ENCODE data around the gene LIF. TPM values are rescaled to one million over a fixed set of nuclear protein-coding genes. Genes with fewer than 3 reads are reported as not detected.

Gene LIF
- total RNA-seq, 1 donor from 2014 or later, result 0.16 TPM

DNA sequence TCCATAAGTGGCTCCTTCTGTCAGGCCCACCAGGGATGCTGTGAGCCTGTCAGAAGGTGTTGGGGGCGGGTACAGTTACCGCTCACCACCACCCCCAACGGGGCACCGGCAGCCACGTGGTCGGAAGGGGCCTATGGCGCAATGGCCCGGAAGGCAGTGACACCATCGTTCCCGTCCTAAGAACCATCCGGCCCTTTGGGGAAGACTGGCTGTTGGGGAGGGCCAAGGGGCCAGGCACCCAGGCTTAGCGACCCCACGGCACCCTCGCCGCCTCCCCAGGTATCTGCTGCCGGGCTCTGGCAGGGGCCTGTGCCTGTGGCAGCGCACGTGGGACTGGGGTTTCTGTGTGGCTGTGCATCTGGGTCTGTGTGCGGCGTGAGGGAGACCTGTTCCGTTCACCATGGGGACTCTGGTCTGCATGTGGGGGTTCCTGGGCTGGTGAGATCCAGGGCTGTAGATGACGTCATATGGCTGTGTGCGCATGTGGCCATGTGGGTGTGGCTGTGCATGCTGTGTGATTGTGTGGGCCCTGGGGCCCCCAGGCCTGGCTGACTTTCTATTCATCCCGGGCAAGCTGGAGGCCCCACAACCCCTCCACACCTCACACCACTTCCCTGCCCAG lies 19.4 kb upstream of the LIF start:
- DNase-seq, result peak; percentile 65
- H3K36me3 ChIP-seq, result no peaks in the 10 kb centered on the region
- TF ChIP-seq, protein P1, sequence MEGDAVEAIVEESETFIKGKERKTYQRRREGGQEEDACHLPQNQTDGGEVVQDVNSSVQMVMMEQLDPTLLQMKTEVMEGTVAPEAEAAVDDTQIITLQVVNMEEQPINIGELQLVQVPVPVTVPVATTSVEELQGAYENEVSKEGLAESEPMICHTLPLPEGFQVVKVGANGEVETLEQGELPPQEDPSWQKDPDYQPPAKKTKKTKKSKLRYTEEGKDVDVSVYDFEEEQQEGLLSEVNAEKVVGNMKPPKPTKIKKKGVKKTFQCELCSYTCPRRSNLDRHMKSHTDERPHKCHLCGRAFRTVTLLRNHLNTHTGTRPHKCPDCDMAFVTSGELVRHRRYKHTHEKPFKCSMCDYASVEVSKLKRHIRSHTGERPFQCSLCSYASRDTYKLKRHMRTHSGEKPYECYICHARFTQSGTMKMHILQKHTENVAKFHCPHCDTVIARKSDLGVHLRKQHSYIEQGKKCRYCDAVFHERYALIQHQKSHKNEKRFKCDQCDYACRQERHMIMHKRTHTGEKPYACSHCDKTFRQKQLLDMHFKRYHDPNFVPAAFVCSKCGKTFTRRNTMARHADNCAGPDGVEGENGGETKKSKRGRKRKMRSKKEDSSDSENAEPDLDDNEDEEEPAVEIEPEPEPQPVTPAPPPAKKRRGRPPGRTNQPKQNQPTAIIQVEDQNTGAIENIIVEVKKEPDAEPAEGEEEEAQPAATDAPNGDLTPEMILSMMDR (IDR thresholded peaks at IDR 0.05; ENCODE audit: borderline replicate concordance), result no peak
- peak overlapping the region; percentile 57 for H3K27ac ChIP-seq (replicated peaks)
- peak overlapping the region; percentile 44 for H3K4me3 ChIP-seq
- H3K9me3 ChIP-seq (replicated peaks), result no peaks in the 10 kb centered on the region
- peaks cover 50% of the 10 kb centered on the region for H3K27me3 ChIP-seq (ENCODE audit: low read depth)
- intact Hi-C loops (cut with micrococcal nuclease), result no loop called here
- peaks cover 6% of the 10 kb centered on the region for H3K4me1 ChIP-seq

DNA sequence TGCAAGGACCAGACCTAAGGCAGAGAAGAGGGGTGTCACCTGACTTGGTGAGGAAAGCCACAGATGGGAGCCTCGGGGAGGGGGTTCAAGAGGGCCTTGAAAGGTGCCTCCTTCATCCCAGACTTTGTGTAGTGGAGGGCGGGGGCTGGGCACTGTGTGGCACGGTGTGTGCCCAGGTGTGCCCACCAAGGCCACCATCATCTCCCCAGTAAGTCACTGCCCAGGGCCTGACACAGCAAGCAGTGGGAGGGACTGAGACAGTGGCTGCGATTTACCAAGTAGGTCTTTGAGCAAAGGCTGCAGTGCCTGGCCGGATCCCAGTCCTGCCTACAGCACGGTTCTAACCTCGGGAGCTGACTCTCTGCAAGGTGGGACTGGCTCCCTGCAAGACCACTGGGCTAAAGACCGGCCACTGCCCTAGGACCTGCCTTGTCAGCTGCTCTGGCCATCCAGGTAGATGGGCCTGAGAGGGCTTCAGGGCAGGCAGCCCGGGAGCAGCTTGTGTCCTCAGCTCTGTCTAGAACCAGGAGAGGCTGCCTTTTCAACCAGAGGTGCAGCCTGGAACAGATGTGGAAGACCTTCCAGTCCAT lies 18.7 kb upstream of the LIF start:
- Histone ChIP-seq H3K36me3 (no peaks in the 10 kb centered on the region), H3K27ac (replicated peaks) (no peak overlapping the region), H3K9me3 (replicated peaks) (no peaks in the 10 kb centered on the region), H3K4me3 (no peak overlapping the region), H3K4me1 (peaks cover 6% of the 10 kb centered on the region), H3K27me3 (ENCODE audit: low read depth) (peaks cover 54% of the 10 kb centered on the region)
- DNase-seq, result no peak
- intact Hi-C loops (cut with micrococcal nuclease), result no loop called here
- TF ChIP-seq, protein P1 (IDR thresholded peaks at IDR 0.05; ENCODE audit: borderline replicate concordance), result no peak

DNA sequence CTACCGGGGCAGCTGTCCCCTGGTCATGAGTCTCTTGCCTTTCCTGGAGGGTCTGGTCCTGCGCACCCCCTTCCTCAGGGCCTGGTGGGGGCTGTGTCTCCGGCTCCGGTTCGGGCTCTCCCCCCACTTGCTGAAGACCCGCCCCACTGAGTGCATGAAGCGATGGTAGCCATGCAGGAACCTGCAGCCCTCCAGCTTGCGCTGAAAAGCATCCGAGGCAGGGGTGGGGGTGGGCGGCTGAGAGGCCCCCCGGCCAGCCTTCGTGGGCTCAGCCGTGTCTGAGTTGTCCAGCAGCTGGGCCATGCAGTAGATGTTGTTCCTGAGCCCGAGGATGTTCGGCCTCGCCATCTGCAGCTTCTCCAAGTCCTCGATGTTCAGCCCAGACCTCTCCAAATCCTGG lies 17.3 kb upstream of the LIF start:
- TF ChIP-seq, protein P1 (IDR thresholded peaks at IDR 0.05; ENCODE audit: borderline replicate concordance), result no peak
- Histone ChIP-seq H3K4me3 (no peak overlapping the region), H3K27me3 (ENCODE audit: low read depth) (peaks cover 64% of the 10 kb centered on the region), H3K9me3 (replicated peaks) (no peaks in the 10 kb centered on the region), H3K4me1 (peaks cover 6% of the 10 kb centered on the region), H3K27ac (replicated peaks) (no peak overlapping the region), H3K36me3 (no peaks in the 10 kb centered on the region)
- DNase-seq, result no peak
- intact Hi-C loops (cut with micrococcal nuclease), result loop anchor here (5.0 kb wide), 1 partner anchor 118 kb away; no protein-coding TSS in a partner anchor

DNA sequence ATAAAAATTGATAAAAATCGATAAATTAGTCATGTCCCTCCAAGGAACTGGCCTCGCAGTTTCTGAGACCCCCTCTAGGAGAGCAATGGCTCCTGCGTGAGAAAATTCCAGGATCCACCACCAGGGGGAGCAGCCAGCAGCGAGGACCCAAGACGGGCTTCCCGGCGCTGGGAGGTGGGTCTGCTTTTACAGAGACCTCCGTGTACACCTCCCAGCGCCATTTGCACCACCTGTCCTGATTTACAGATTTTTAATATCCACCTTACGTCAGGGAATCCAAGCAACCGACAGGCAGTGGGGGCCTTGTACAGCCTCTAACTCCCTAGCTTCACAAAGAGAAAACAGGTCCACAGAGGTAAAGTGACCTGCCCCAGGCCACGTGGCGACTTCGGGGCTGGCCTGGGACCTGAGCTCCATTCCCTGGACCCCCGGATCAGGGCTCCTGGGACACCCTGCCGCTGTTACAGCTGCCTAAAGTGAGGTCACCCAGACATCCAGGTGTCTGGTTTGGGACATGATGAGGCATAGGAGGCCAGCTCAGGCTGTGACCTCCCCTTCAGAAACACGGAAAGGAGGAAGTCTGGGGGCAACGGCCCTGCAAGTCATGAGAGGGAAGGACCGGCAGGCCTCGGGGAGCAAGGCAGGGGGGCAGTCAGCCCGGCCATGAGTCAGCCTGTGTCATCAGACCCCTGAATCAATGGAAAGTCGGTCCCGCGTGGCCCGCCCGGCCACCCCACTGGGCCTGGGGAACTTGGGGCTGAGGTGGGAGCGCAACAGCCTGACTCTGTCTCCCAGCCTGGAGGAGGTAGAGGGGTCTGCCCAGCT lies 16.6 kb upstream of the LIF start:
- H3K4me1 ChIP-seq, result peaks cover 6% of the 10 kb centered on the region
- intact Hi-C loops (cut with micrococcal nuclease), result loop anchor here (5.0 kb wide), 1 partner anchor 119 kb away; no protein-coding TSS in a partner anchor
- DNase-seq, result peak; percentile 75

DNA sequence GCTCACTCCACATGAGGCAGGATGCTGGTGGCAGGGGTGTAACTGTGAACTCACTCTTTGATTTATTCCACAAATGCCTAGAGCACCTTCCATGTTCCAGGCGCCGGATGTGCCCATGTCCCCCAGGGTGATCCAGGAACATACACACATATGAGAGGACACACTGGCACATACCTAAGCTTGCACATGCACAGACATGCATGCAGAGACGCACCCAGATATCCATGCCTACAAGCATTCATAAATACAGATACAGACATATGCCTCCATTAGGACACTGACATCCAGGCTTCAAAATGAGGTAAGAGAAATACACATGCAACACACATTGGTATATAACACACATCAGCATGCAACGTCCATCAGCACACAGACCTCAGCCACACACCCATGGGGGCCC lies 15.6 kb upstream of the LIF start:
- H3K36me3 ChIP-seq, result no peaks in the 10 kb centered on the region
- peaks cover 6% of the 10 kb centered on the region for H3K4me1 ChIP-seq
- H3K27me3 ChIP-seq (ENCODE audit: low read depth), result peaks cover 73% of the 10 kb centered on the region
- intact Hi-C loops (cut with micrococcal nuclease), result loop anchor here (5.0 kb wide), 1 partner anchor 120 kb away; no protein-coding TSS in a partner anchor
- H3K4me3 ChIP-seq, result no peak overlapping the region
- DNase-seq, result no peak
- H3K9me3 ChIP-seq (replicated peaks), result no peaks in the 10 kb centered on the region
- TF ChIP-seq, protein P1 (IDR thresholded peaks at IDR 0.05; ENCODE audit: borderline replicate concordance), result no peak
- no peak overlapping the region for H3K27ac ChIP-seq (replicated peaks)

More for the DNA sequence above, 16.6 kb upstream of the LIF start:
- TF ChIP-seq, protein P1 (IDR thresholded peaks at IDR 0.05; ENCODE audit: borderline replicate concordance), result peak; percentile 99
- H3K4me3 ChIP-seq, result peak overlapping the region; percentile 32
- no peak overlapping the region for H3K27ac ChIP-seq (replicated peaks)
- H3K9me3 ChIP-seq (replicated peaks), result no peaks in the 10 kb centered on the region
- no peaks in the 10 kb centered on the region for H3K36me3 ChIP-seq
- H3K27me3 ChIP-seq (ENCODE audit: low read depth), result peaks cover 64% of the 10 kb centered on the region
